Measurements from ENCODE around the gene KRT35.
A peak's percentile ranks its signal among the peaks of the same experiment; 100 is the strongest.

Gene KRT35

GRCh38 chr17:41504246-41504977 is 23.5 kb upstream of the KRT35 start (continued):
- TF ChIP-seq ATF2 (tag by site-specific recombination; IDR thresholded peaks at IDR 0.05; ENCODE audit: low read depth), result peak; percentile 39
- no peak for TF ChIP-seq BCL11B (tag by site-specific recombination; IDR thresholded peaks at IDR 0.05; ENCODE audit: low read depth)
- no peak for TF ChIP-seq SP3 (tag by site-specific recombination; IDR thresholded peaks at IDR 0.05)
- no peak for TF ChIP-seq ZXDB (tag by site-specific recombination; IDR thresholded peaks at IDR 0.05)
- TF ChIP-seq BCL6B (tag by site-specific recombination; IDR thresholded peaks at IDR 0.05), result peak; percentile 69; the same call in 1 of the 2 replicates
- no peak for TF ChIP-seq ZNF155 (tag by site-specific recombination; IDR thresholded peaks at IDR 0.05)
- no peak for TF ChIP-seq ZSCAN5A (tag by site-specific recombination; IDR thresholded peaks at IDR 0.05)
- no peak for TF ChIP-seq ZNF654 (tag by site-specific recombination; IDR thresholded peaks at IDR 0.05; ENCODE audit: low read depth)
- TF ChIP-seq ZNF626 (tag by site-specific recombination; IDR thresholded peaks at IDR 0.05), result no peak
- no peak for TF ChIP-seq ZNF48 (tag by site-specific recombination; IDR thresholded peaks at IDR 0.05)
- TF ChIP-seq SETDB1 (IDR thresholded peaks at IDR 0.05; ENCODE audit: insufficient read length, low read length), result no peak
- no peak for TF ChIP-seq ZBTB10 (tag by site-specific recombination; IDR thresholded peaks at IDR 0.05)
- TF ChIP-seq ZNF404 (tag by site-specific recombination; IDR thresholded peaks at IDR 0.05), result no peak
- TF ChIP-seq HOXD13 (CRISPR knock-in tag; IDR thresholded peaks at IDR 0.05; ENCODE audit: borderline replicate concordance), result 0 out of 2 replicates have a peak, but pooled peaks have one; percentile 59

GRCh38 chr17:41503202-41503601 is 22.3 kb upstream of the KRT35 start:
- POLR2A ChIA-PET, result no interaction called here
- Histone ChIP-seq H3K4me3 (ENCODE audit: low read depth, low read length) (no peak overlapping the region), H3K9me3 (ENCODE audit: control insufficient read depth, insufficient read depth, low read depth, low read length) (no peaks in the 10 kb centered on the region), H3K27ac (ENCODE audit: extremely low read depth, low read depth, low read length) (no peak overlapping the region), H3K36me3 (ENCODE audit: control insufficient read depth in 2 of 2, insufficient read depth in 1 of 2, low read length in 2 of 2) (no peaks in the 10 kb centered on the region), H3K4me1 (ENCODE audit: control insufficient read depth, insufficient read depth, low read length) (peaks cover 12% of the 10 kb centered on the region)
- CTCF ChIA-PET, result interaction anchor here (0.6 to 7.3 kb wide), 3 partner anchors 18 to 595 kb away, joined by 3 to 47 read pairs (median 4); no protein-coding TSS in a partner anchor
- TF ChIP-seq YY1 (tag by site-specific recombination; IDR thresholded peaks at IDR 0.05) (no peak), ZNF157 (tag by site-specific recombination; IDR thresholded peaks at IDR 0.05) (no peak), ZFHX2 (tag by site-specific recombination; conservative IDR thresholded peaks at IDR 0.05) (no peak), ZNF645 (tag by site-specific recombination; IDR thresholded peaks at IDR 0.05) (no peak), TSHZ1 (tag by site-specific recombination; IDR thresholded peaks at IDR 0.05; ENCODE audit: borderline replicate concordance) (no peak), CTCF (tag by site-specific recombination; IDR thresholded peaks at IDR 0.05) (no peak), ZFP37 (tag by site-specific recombination; IDR thresholded peaks at IDR 0.05) (no peak), ZNF654 (tag by site-specific recombination; IDR thresholded peaks at IDR 0.05; ENCODE audit: low read depth) (no peak), ZNF24 (tag by site-specific recombination; IDR thresholded peaks at IDR 0.05) (no peak), ZNF416 (tag by site-specific recombination; IDR thresholded peaks at IDR 0.05) (no peak)
